ENCODE results near the gene PRDM16.

DNA sequence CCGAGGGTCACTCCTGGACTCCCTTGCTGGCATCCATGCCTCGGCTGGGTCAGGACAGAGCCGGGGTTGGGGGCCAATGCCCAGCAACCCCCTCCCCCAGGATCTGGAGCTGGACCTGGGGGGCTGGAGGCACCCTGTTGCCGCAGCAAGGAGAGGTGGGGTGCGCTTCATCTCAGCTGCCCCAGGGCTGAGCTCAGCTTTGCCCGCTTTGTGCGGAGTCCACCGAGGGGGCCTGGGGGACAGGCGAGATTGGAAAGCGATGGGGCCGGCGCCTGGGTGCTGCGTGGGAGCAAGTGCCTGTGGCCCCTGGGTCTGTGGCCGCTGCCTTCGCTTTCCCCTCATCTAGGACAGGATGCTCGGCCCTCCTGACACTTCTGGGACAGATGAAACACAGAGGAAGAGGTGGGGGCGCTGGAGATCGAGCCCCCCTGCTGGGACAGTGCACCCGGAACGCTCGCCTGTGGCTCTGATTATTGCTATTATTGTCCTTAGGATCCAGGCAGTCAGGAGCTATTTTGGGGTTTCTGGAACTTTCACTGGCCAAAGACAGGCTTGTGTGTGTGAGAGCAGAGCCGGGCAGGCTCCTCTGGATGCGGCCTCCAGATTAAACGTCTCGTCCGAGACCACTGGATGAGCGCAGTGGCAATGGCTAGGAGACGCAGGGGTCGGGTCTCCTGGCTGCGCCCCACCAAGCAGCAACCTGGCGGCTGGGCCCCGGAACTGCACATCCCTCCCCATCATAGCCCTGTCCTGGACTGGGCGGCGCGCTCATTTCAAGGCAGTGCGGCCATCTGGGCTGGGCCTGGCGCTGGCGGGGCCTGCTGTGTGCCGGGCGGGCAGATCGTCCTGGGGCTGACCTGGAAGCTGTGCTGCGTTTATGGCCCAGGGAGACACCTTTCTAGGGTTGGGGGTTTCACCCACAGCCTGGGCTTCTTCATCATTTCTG, 13.8 kb downstream of the PRDM16 start:
- TF ChIP-seq CTCF (IDR thresholded peaks at IDR 0.05; ENCODE audit: insufficient read depth, low read depth, low read length) (no peak), EZH2 (IDR thresholded peaks at IDR 0.05; ENCODE audit: insufficient read depth, low read length) (no peak)

Data from astrocyte (in vitro differentiated cells and primary cell).